DND-41 (cell line): ENCODE results near the gene HACL1.
"Not testable (repeated sequence)": the region's sequence is repeated elsewhere in the genome, so short reads cannot be mapped to it uniquely, and the experiment has no call there.

ENCODE experiments used
- CTCF ChIP-seq: IDR thresholded peaks from 2 replicates; pipeline ENCODE4 v1.5.1; 2012; ENCODE audit warnings: borderline replicate concordance, low read length, moderate library complexity, mild to moderate bottlenecking; ENCODE audit not compliant: poor library complexity, severe bottlenecking; ENCODE audit errors: extremely low read depth
- EZH2 ChIP-seq: IDR thresholded peaks from 3 replicates; pipeline ENCODE4 v1.6.1; 2012; ENCODE audit warnings: borderline replicate concordance, low read depth, mild to moderate bottlenecking, moderate library complexity, low read length, inconsistent platforms; ENCODE audit not compliant: severe bottlenecking

- not testable (repeated sequence) for TF ChIP-seq CTCF, EZH2
These were observed 3.2 kb upstream of the HACL1 start for GRCh38 chr3:15604584-15604983.
